ENCODE data around the gene USP32.

DNA sequence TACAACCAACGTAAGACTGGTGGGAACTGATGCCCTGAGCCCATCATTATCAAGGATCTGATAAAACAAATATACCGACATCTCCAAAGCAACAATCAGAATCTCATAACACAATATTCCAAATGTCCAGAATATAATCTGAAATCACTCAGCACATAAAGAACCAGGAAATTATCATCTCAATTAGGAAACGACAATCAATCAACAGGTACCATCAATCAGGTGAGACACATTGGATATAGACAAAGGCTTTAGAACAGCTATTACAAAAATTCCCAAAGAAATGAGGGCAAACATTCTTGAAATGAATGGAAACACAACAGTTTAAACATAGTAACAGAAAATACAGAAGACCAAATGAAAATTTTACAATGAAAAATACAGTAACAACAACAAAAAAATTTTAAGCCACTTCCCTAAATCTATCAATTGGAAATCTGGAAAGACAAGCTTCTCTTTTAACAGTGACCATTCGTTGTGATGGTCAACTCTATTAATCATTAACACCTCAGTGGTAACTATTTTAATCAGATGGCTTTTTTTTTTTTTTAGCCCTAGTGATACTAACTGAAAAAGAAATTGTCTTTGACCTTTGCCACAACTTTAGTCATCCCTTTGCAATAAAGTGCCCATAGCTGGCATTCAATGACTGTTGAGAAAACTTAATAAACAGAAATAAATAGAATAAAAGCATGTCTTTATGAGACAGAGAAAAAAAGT is 70.4 kb downstream of the USP32 start:
- TF ChIP-seq SUZ12 (IDR thresholded peaks at IDR 0.05; ENCODE audit: extremely low read depth, insufficient read depth, insufficient read length) (no peak), YY1 (IDR thresholded peaks at IDR 0.05; ENCODE audit: insufficient read depth, insufficient read length) (no peak)
